ENCODE data around the gene ITGB5.
A peak's percentile ranks its signal among the peaks of the same experiment; 100 is the strongest.

ITGB5 gene

DNA sequence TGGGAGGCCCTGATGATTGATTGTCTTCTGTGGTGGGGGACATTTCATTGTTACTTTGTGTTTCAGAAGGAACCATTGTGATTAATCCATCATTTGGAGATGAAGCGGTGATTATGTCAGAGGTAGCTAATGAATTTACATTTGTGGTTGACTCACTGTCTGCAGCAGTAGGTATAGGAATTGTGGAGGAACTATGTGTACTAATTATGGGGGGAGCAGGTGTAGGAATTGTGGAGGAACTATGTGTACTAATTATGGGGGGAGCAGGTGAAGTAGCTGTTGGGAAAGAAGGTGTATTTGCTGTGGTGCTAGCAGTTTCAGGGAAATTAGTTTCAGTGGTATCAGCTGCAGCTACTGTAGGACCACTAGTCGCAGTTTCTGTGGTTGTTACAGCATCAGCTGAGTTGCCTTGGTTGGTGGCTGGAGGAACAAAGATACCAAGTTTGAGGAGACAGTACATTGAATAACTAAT is 40.4 kb upstream of the ITGB5 start:
- no peak overlapping the region for H3K4me3 ChIP-seq (ENCODE audit: low read depth, low read length)
- TF ChIP-seq POLR2A (IDR thresholded peaks at IDR 0.05; ENCODE audit: extremely low read depth, insufficient read length) (no peak), MAX (IDR thresholded peaks at IDR 0.05; ENCODE audit: low read depth, low read length) (no peak), MYC (IDR thresholded peaks at IDR 0.05; ENCODE audit: low read depth, low read length) (no peak)
- TF ChIP-seq, protein P1, sequence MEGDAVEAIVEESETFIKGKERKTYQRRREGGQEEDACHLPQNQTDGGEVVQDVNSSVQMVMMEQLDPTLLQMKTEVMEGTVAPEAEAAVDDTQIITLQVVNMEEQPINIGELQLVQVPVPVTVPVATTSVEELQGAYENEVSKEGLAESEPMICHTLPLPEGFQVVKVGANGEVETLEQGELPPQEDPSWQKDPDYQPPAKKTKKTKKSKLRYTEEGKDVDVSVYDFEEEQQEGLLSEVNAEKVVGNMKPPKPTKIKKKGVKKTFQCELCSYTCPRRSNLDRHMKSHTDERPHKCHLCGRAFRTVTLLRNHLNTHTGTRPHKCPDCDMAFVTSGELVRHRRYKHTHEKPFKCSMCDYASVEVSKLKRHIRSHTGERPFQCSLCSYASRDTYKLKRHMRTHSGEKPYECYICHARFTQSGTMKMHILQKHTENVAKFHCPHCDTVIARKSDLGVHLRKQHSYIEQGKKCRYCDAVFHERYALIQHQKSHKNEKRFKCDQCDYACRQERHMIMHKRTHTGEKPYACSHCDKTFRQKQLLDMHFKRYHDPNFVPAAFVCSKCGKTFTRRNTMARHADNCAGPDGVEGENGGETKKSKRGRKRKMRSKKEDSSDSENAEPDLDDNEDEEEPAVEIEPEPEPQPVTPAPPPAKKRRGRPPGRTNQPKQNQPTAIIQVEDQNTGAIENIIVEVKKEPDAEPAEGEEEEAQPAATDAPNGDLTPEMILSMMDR (IDR thresholded peaks at IDR 0.05; ENCODE audit: low read depth, low read length) = no peak
- DNase-seq (ENCODE audit: low read depth) = no peak

- H3K4me3 ChIP-seq (ENCODE audit: low read depth, low read length) = no peak overlapping the region
- peak; percentile 25 for DNase-seq (ENCODE audit: low read depth)
- TF ChIP-seq MAX (IDR thresholded peaks at IDR 0.05; ENCODE audit: low read depth, low read length) (no peak), POLR2A (IDR thresholded peaks at IDR 0.05; ENCODE audit: extremely low read depth, insufficient read length) (no peak), MYC (IDR thresholded peaks at IDR 0.05; ENCODE audit: low read depth, low read length) (no peak)
- TF ChIP-seq, protein P1 (IDR thresholded peaks at IDR 0.05; ENCODE audit: low read depth, low read length) = no peak
Measured at GRCh38 chr3:124926426-124927101, 39.4 kb upstream of the ITGB5 start.

GRCh38 chr3:124924741-124925140 is 37.6 kb upstream of the ITGB5 start:
- TF ChIP-seq, protein P1 (IDR thresholded peaks at IDR 0.05; ENCODE audit: low read depth, low read length) = no peak
- no peak for TF ChIP-seq POLR2A (IDR thresholded peaks at IDR 0.05; ENCODE audit: extremely low read depth, insufficient read length)
- H3K4me3 ChIP-seq (ENCODE audit: low read depth, low read length) = no peak overlapping the region
- no peak for DNase-seq (ENCODE audit: low read depth)

- DNase-seq (ENCODE audit: low read depth) = no peak
Measured at GRCh38 chr3:124923833-124924232, 36.7 kb upstream of the ITGB5 start.

GRCh38 chr3:124920718-124921117 is 33.6 kb upstream of the ITGB5 start:
- no peak overlapping the region for H3K4me3 ChIP-seq (ENCODE audit: low read depth, low read length)
- TF ChIP-seq MAX (IDR thresholded peaks at IDR 0.05; ENCODE audit: low read depth, low read length) (no peak), MYC (IDR thresholded peaks at IDR 0.05; ENCODE audit: low read depth, low read length) (no peak), POLR2A (IDR thresholded peaks at IDR 0.05; ENCODE audit: extremely low read depth, insufficient read length) (no peak)
- TF ChIP-seq, protein P1 (IDR thresholded peaks at IDR 0.05; ENCODE audit: low read depth, low read length) = no peak
- no peak for DNase-seq (ENCODE audit: low read depth)

More at GRCh38 chr3:124923833-124924232, 36.7 kb upstream of the ITGB5 start:
- TF ChIP-seq POLR2A (IDR thresholded peaks at IDR 0.05; ENCODE audit: extremely low read depth, insufficient read length) (no peak), MYC (IDR thresholded peaks at IDR 0.05; ENCODE audit: low read depth, low read length) (no peak), MAX (IDR thresholded peaks at IDR 0.05; ENCODE audit: low read depth, low read length) (no peak)
- TF ChIP-seq, protein P1 (IDR thresholded peaks at IDR 0.05; ENCODE audit: low read depth, low read length) = no peak
- H3K4me3 ChIP-seq (ENCODE audit: low read depth, low read length) = no peak overlapping the region
